Uterus (tissue), 4 donors: ENCODE measurements around the gene B4GAT1. TPM values are rescaled to one million over a fixed set of nuclear protein-coding genes. Genes with fewer than 3 reads are reported as not detected.
"Not testable (repeated sequence)": the region's sequence is repeated elsewhere in the genome, so short reads cannot be mapped to it uniquely, and the experiment has no call there.

ENCODE experiments used
- DNase-seq, 2 donors: peaks; one replicate each; pipeline ENCODE4 v3.0.0-alpha.2; 2019 to 2020
- H3K27ac ChIP-seq, 2 donors: fragments of 200-600 bp; sonication (generic); 1 replicate in 1 of 2; 2 replicates in 1 of 2; pipeline ENCODE4 v1.5.1; 2016 to 2018
- H3K27me3 ChIP-seq, 2 donors: fragments of 200-600 bp; sonication (generic); one replicate each; pipeline ENCODE4 v1.5.1; 2018 to 2019; ENCODE audit warnings: control low read depth in 1 of 2
- H3K36me3 ChIP-seq, 2 donors: fragments of 200-600 bp; sonication (generic); one replicate each; pipeline ENCODE4 v1.5.1; 2019; ENCODE audit warnings: control low read depth in 1 of 2
- H3K4me1 ChIP-seq, 2 donors: fragments of 200-600 bp; sonication (generic); one replicate each; pipeline ENCODE4 v1.5.1; 2018 to 2019; ENCODE audit warnings: control low read depth in 1 of 2
- H3K4me3 ChIP-seq, 2 donors: fragments of 200-600 bp; sonication (generic); 1 replicate in 1 of 2; 2 replicates in 1 of 2; pipeline ENCODE4 v1.5.1; 2018 to 2019; ENCODE audit warnings: mild to moderate bottlenecking in 1 of 2
- H3K9me3 ChIP-seq, 2 donors: fragments of 200-600 bp; sonication (generic); one replicate each; pipeline ENCODE4 v1.5.1; 2019; ENCODE audit warnings: control low read depth in 1 of 2
- POLR2A ChIP-seq, 2 donors: fragments of 450-650 bp; IDR thresholded peaks; one replicate each; pipeline ENCODE4 v1.6.1; 2016; ENCODE audit warnings: antibody characterized with exemption in 2 of 2, mild to moderate bottlenecking in 1 of 2, moderate library complexity in 1 of 2
- intact Hi-C: fragments of 100-400 bp; cut with DNase I; formaldehyde crosslinking; loops from one replicate; pipeline ENCODE4 v1.15.1; 2023; ENCODE audit warnings: low total_unique reads
- total RNA-seq, 4 donors: library from RNA; depleted of rRNA in 3 of 4; stranded (reverse); fragments of >200 nt in 3 of 4; gene quantifications; one replicate each; pipeline versions ENCODE4 v1.1.0 to v1.2.4, GENCODE V29; 2014 to 2023
- TF ChIP-seq, protein P1 (sequence below), 4 experiments: fragments of 200-600 bp in 2 of 4; fragments of 450-650 bp in 2 of 4; sonication (generic) in 2 of 4; IDR thresholded peaks; one replicate each; pipeline ENCODE4 v1.5.1; 2016 to 2019; ENCODE audit warnings: antibody characterized with exemption in 4 of 4, mild to moderate bottlenecking in 2 of 4, moderate library complexity in 1 of 4
- donor health status: DM: yes; HTN: yes; CAD: no.

B4GAT1 gene
- total RNA-seq, 4 donors from 2014 or later: 13.2 to 44.8 (median 26.2) TPM

DNA sequence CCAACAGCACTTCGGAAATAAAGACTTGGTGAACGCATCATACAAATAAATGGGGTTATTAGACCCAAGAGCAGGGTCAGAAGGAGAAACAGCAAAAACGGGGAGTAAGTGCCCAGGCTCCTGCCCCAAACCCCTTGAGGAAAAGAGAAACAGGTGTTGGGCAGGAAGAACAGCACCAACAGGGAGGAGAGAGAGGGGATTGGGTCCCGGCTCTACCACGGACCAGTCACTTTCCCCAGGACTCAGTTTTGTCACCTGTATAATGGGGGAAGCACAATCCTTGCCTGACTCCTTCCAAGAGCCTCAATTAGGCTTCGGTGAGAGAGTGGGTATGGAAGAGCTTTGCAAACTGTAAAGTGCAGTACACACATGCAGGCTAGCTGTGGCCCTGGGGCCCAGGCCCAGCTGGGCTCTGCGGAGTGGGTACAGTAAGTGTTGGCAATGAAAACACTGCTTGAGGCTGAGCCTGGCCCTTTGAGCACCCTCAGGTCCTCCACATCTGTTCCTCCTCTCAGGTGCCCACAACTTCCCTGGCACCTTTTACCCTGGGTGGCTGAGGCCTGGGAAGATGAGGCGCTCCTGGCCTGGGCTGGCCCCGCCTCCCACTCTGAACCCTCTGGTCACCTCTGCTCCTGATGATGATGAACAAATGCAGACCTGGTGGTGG lies 15.2 kb upstream of the B4GAT1 start:
- Histone ChIP-seq H3K4me1 (no peaks in the 10 kb centered on the region), H3K4me3 (no peak overlapping the region), H3K36me3 (no peaks in the 10 kb centered on the region), H3K9me3 (no peaks in the 10 kb centered on the region), H3K27me3 (no peaks in the 10 kb centered on the region), H3K27ac (no peak overlapping the region)
- intact Hi-C loops: no loop called here
- DNase-seq: no peak
- TF ChIP-seq, protein P1, sequence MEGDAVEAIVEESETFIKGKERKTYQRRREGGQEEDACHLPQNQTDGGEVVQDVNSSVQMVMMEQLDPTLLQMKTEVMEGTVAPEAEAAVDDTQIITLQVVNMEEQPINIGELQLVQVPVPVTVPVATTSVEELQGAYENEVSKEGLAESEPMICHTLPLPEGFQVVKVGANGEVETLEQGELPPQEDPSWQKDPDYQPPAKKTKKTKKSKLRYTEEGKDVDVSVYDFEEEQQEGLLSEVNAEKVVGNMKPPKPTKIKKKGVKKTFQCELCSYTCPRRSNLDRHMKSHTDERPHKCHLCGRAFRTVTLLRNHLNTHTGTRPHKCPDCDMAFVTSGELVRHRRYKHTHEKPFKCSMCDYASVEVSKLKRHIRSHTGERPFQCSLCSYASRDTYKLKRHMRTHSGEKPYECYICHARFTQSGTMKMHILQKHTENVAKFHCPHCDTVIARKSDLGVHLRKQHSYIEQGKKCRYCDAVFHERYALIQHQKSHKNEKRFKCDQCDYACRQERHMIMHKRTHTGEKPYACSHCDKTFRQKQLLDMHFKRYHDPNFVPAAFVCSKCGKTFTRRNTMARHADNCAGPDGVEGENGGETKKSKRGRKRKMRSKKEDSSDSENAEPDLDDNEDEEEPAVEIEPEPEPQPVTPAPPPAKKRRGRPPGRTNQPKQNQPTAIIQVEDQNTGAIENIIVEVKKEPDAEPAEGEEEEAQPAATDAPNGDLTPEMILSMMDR (IDR thresholded peaks at IDR 0.05): no peak

DNA sequence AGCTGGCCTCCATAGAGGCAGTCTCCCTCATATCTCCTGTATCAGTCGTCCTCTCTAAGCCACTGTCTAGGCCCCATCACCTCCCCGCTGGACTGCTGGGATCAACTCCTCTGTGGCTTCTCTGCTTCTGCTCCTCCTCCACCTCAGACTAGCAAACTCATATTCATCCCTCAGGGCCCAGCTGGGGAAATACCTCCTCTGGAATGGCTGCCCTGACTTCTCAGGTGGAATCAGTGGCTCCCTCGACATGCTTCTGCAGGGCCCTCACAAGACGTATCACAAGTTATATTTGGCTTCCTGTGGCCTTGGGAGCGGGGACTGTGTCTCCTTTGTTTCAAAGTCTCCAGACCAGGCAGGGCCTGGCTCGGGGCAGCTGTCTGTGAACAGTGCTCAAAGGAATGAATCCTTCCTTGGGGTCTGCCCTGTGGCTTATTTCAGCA lies 14.1 kb upstream of the B4GAT1 start:
- Histone ChIP-seq H3K36me3 (no peaks in the 10 kb centered on the region), H3K9me3 (no peaks in the 10 kb centered on the region), H3K4me1 (no peaks in the 10 kb centered on the region), H3K4me3 (no peak overlapping the region), H3K27me3 (no peaks in the 10 kb centered on the region), H3K27ac (no peak overlapping the region)
- no peak for DNase-seq
- intact Hi-C loops: no loop called here
- TF ChIP-seq, protein P1 (IDR thresholded peaks at IDR 0.05): no peak
- TF ChIP-seq POLR2A (IDR thresholded peaks at IDR 0.05): no peak

DNA sequence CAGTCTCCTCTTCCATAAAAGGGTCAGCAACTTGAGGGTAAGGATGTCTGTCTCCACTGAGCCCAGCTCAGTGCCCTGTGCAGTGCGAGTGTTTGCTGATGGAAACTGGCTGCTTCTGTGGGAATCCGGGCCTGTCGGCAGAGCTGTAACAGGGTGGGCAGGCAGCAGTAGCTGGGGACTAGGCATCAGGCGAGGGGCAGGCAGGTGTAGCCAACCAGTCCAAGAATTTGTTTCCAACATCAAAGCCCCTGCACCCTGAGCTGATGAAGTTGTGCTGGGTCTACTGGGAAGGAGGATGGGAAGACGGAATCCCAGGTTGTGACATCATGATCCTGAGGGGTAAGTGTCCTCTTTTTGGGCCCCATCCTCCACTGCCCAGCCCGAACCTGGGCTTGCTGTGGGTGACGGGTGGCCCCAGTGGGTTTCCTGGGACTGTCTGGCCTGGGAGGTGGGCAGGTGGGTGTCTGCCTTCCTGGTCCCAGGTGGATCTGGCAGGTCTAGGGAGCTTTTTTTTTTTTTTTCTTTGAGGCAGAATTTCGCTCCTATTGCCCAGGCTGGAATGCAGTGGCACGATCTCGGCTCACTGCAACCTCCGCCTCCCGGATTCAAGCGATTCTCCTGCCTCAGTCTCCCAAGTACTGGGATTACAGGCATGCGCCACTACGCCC lies 13.1 kb upstream of the B4GAT1 start:
- H3K9me3 ChIP-seq: no peaks in the 10 kb centered on the region
- H3K4me1 ChIP-seq: no peaks in the 10 kb centered on the region
- intact Hi-C loops: no loop called here
- H3K27me3 ChIP-seq: no peaks in the 10 kb centered on the region
- H3K36me3 ChIP-seq: no peaks in the 10 kb centered on the region
- H3K4me3 ChIP-seq: no peak overlapping the region
- TF ChIP-seq POLR2A (IDR thresholded peaks at IDR 0.05): no peak
- TF ChIP-seq, protein P1 (IDR thresholded peaks at IDR 0.05): no peak
- no peak for DNase-seq
- H3K27ac ChIP-seq: no peak overlapping the region

DNA sequence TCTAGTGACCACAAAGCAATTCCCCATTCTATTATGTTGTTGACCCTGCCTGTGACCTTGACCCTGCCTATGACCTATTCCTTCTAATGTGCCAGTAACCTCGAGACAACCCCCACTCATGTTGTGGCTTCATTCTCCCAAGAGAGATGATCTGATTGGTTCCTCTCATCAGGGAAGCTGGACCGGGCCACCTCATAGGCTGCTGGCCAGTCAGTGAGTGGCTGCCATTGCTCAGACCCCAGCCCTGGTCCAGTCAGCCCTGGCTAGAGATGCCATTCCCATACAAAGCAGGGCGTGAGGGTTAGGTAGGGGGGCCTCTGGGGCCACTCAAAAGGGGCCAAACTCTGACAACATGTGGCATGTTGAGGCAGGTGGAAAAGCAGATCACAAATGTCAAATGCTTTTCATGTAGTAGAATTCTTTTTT lies 12.2 kb upstream of the B4GAT1 start:
- Histone ChIP-seq H3K27me3 (no peaks in the 10 kb centered on the region), H3K36me3 (no peaks in the 10 kb centered on the region), H3K4me1 (no peaks in the 10 kb centered on the region), H3K9me3 (no peaks in the 10 kb centered on the region), H3K4me3 (no peak overlapping the region), H3K27ac (no peak overlapping the region)
- no peak for DNase-seq
- no peak for TF ChIP-seq POLR2A (IDR thresholded peaks at IDR 0.05)
- TF ChIP-seq, protein P1 (IDR thresholded peaks at IDR 0.05): no peak
- intact Hi-C loops: no loop called here

DNA sequence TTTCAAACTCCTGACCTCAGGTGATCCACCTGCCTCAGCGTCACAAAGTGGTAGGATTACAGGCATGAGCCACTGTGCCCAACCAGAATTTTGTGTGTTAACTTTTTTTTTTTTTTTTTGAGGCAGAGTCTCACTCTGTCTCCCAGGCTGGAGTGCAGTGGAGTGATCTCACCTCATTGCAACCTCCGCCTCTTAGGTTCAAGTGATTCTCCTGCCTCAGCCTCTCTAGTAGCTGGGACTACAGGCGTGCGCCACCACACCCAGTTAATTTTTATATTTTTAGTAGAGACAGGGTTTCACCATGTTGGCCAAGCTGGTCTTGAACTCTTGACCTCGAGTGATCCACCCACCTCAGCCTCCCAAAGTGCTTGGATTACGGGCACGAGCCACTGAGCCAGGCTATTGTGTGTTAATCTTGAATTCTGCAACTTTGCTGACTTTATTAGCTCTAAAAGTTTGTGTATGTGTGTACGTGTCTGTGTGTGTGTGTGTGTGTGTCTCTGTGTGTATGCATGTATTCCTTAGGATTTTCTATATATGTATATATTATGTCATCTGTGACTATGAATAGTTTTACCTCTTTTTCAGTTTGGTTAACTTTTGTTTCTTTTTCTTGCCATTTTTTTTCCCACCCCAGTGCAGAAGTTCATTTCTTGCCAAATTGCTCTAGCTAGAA lies 3.3 kb upstream of the B4GAT1 start:
- H3K36me3 ChIP-seq, intact Hi-C loops, H3K27me3 ChIP-seq, H3K9me3 ChIP-seq, H3K4me3 ChIP-seq, H3K27ac ChIP-seq, DNase-seq: not testable (repeated sequence)
- H3K4me1 ChIP-seq: peaks cover 10 to 12% of the 10 kb centered on the region in 2 donors
